IPS-18c (cell line): ENCODE data around the gene KLHL29.

Source experiments
- H3K4me3 ChIP-seq: 2 replicates; pipeline ENCODE4 v1.7.0; 2013; ENCODE audit warnings: low read depth, mild to moderate bottlenecking, low read length, moderate library complexity; ENCODE audit not compliant: insufficient read depth
- H3K9me3 ChIP-seq: one replicate; pipeline ENCODE4 v1.6.1; 2013; ENCODE audit warnings: mild to moderate bottlenecking, low read length, moderate library complexity; ENCODE audit not compliant: control insufficient read depth, insufficient read depth

KLHL29 gene

GRCh38 chr2:23599006-23599405 lies 214.0 kb downstream of the KLHL29 start:
- H3K4me3 ChIP-seq: no peak overlapping the region

GRCh38 chr2:23599667-23600066 lies 214.7 kb downstream of the KLHL29 start:
- H3K9me3 ChIP-seq: no peaks in the 10 kb centered on the region
- H3K4me3 ChIP-seq: no peak overlapping the region

More at GRCh38 chr2:23599006-23599405, 214.0 kb downstream of the KLHL29 start:
- H3K9me3 ChIP-seq: no peaks in the 10 kb centered on the region

GRCh38 chr2:23600346-23600745 lies 215.4 kb downstream of the KLHL29 start:
- Histone ChIP-seq H3K4me3 (no peak overlapping the region), H3K9me3 (no peaks in the 10 kb centered on the region)

- no peak overlapping the region for H3K4me3 ChIP-seq
- no peaks in the 10 kb centered on the region for H3K9me3 ChIP-seq
These were observed 216.5 kb downstream of the KLHL29 start for GRCh38 chr2:23601301-23601965.

- Histone ChIP-seq H3K9me3 (no peaks in the 10 kb centered on the region), H3K4me3 (no peak overlapping the region)
These were observed 217.1 kb downstream of the KLHL29 start for GRCh38 chr2:23602116-23602515.

- Histone ChIP-seq H3K9me3 (no peaks in the 10 kb centered on the region), H3K4me3 (no peak overlapping the region)
These were observed 218.2 kb downstream of the KLHL29 start for GRCh38 chr2:23603156-23603555.

GRCh38 chr2:23603581-23603980 lies 218.6 kb downstream of the KLHL29 start:
- Histone ChIP-seq H3K9me3 (no peaks in the 10 kb centered on the region), H3K4me3 (no peak overlapping the region)

- Histone ChIP-seq H3K4me3 (no peak overlapping the region), H3K9me3 (no peaks in the 10 kb centered on the region)
These were observed 219.8 kb downstream of the KLHL29 start for GRCh38 chr2:23604731-23605130.

- H3K4me3 ChIP-seq: no peak overlapping the region
- H3K9me3 ChIP-seq: no peaks in the 10 kb centered on the region
These were observed 220.3 kb downstream of the KLHL29 start for GRCh38 chr2:23605236-23605635.

- H3K9me3 ChIP-seq: no peaks in the 10 kb centered on the region
- no peak overlapping the region for H3K4me3 ChIP-seq
These were observed 221.2 kb downstream of the KLHL29 start for GRCh38 chr2:23606196-23606595.

- H3K9me3 ChIP-seq: no peaks in the 10 kb centered on the region
- no peak overlapping the region for H3K4me3 ChIP-seq
These were observed 222.0 kb downstream of the KLHL29 start for GRCh38 chr2:23606968-23607367.

GRCh38 chr2:23607925-23608324 lies 222.9 kb downstream of the KLHL29 start:
- Histone ChIP-seq H3K9me3 (no peaks in the 10 kb centered on the region), H3K4me3 (no peak overlapping the region)

- H3K4me3 ChIP-seq: no peak overlapping the region
- H3K9me3 ChIP-seq: no peaks in the 10 kb centered on the region
These were observed 224.3 kb downstream of the KLHL29 start for GRCh38 chr2:23609254-23609653.

- H3K4me3 ChIP-seq: no peak overlapping the region
- H3K9me3 ChIP-seq: peaks cover 2% of the 10 kb centered on the region
These were observed 226.9 kb downstream of the KLHL29 start for GRCh38 chr2:23611839-23612238.

GRCh38 chr2:23614701-23615100 lies 229.7 kb downstream of the KLHL29 start:
- H3K4me3 ChIP-seq: no peak overlapping the region
- peaks cover 2% of the 10 kb centered on the region for H3K9me3 ChIP-seq

- Histone ChIP-seq H3K9me3 (peaks cover 2% of the 10 kb centered on the region), H3K4me3 (no peak overlapping the region)
These were observed 230.4 kb downstream of the KLHL29 start for GRCh38 chr2:23615216-23616020.

- Histone ChIP-seq H3K9me3 (peaks cover 2% of the 10 kb centered on the region), H3K4me3 (no peak overlapping the region)
These were observed 231.7 kb downstream of the KLHL29 start for GRCh38 chr2:23616630-23617029.

GRCh38 chr2:23617167-23617810 lies 232.3 kb downstream of the KLHL29 start:
- H3K9me3 ChIP-seq: peaks cover 2% of the 10 kb centered on the region
- H3K4me3 ChIP-seq: no peak overlapping the region
